ENCODE measurements around the gene HIF3A. TPM values are rescaled to one million over a fixed set of nuclear protein-coding genes. Genes with fewer than 3 reads are reported as not detected.

Gene HIF3A
- total and polyA plus RNA-seq, 9 of the 15 experiments (the other 6 are each of a cell fraction or from before 2014, with no cell fraction given), result 0.29 TPM; not detected in 8

DNA sequence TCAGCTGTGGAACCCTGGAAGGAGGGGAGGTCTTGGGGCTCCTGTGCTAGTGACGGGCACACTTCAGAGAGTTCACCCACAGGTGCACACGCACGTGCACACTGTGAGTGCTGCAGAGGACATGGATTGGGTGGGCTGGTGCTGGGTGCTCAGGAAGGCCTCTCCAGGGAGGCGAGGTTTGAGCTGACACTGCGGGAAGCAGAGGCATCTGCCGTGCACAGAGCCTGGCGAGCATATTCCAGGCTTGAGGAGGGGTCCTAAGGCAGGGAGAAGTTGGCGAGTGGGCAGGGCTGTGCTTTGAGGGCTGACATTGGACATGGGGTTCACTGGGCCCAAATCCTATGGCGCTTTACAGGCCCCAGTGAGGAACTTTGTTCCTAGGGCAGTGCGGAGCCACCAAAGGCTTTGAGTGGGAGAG, 90.9 kb downstream of the HIF3A start:
- ChIA-PET POLR2A (interaction anchor here (1.8 kb wide), 1 partner anchor 10 kb away, joined by 5 read pairs; no protein-coding TSS in a partner anchor), CTCF (ENCODE audit: low intra/inter-chr PET ratio) (no interaction called here)
- TF ChIP-seq RNF219 (CRISPR knock-in tag; IDR thresholded peaks at IDR 0.05) (no peak), TCF7L2 (IDR thresholded peaks at IDR 0.05; ENCODE audit: low read depth, low read length) (no peak), GABPB2 (CRISPR knock-in tag; conservative IDR thresholded peaks at IDR 0.05) (no peak), ZNF282 (CRISPR knock-in tag; IDR thresholded peaks at IDR 0.05) (no peak), ZBED1 (IDR thresholded peaks at IDR 0.05) (no peak), HCFC1 (IDR thresholded peaks at IDR 0.05; ENCODE audit: low read depth, low read length) (no peak), ZC3H4 (CRISPR knock-in tag; IDR thresholded peaks at IDR 0.05; ENCODE audit: borderline replicate concordance) (no peak), LEF1 (IDR thresholded peaks at IDR 0.05) (no peak), TGIF2 (CRISPR knock-in tag; IDR thresholded peaks at IDR 0.05) (no peak), OTX1 (CRISPR knock-in tag; IDR thresholded peaks at IDR 0.05) (no peak), ARID1B (IDR thresholded peaks at IDR 0.05) (no peak), ELK1 (CRISPR knock-in tag; IDR thresholded peaks at IDR 0.05) (no peak), NELFE (IDR thresholded peaks at IDR 0.05; ENCODE audit: insufficient read depth, insufficient read length) (no peak), FOXO4 (CRISPR knock-in tag; IDR thresholded peaks at IDR 0.05) (no peak)
- H3K79me2 ChIP-seq (ENCODE audit: control insufficient read depth, insufficient read depth, low read length), result no peaks in the 10 kb centered on the region
- in situ Hi-C loops (cut with MboI) (no loop called here), intact Hi-C loops (cut with micrococcal nuclease) (no loop called here)
- no peaks in the 10 kb centered on the region; the same call in 1 of the 2 replicates for H4K20me1 ChIP-seq (replicated peaks; ENCODE audit: control insufficient read depth, insufficient read depth, low read length)
- peaks cover 81% of the 10 kb centered on the region for H3K36me3 ChIP-seq (ENCODE audit: control insufficient read depth, insufficient read depth, low read length)
- H3K4me2 ChIP-seq (ENCODE audit: insufficient read depth, low read length), result no peak overlapping the region
- BruUV-seq (replicated peaks), result no TSS peak
- H3K4me1 ChIP-seq (replicated peaks in 1 of 2; ENCODE audit: control insufficient read depth in 2 of 2, insufficient read depth in 2 of 2, low read length in 2 of 2), result peaks cover 0 to 21% of the 10 kb centered on the region in 2 experiments; a peak in 2 of 5 replicates
- no peaks in the 10 kb centered on the region for H3K9me1 ChIP-seq (ENCODE audit: control insufficient read depth, insufficient read depth, low read length)
- ATAC-seq (no peak), DNase-seq (ENCODE audit: extremely low read depth in 1 of 4, low spot score in 3 of 4) (no peak), FAIRE-seq (no peak)
- no peak overlapping the region for H2AFZ ChIP-seq (ENCODE audit: low read depth, low read length)
- no peak overlapping the region for H3K4me3 ChIP-seq
- H3K9ac ChIP-seq (ENCODE audit: insufficient read depth in 1 of 2, low read depth in 2 of 2, low read length in 2 of 2), result no peak overlapping the region
- no peaks in the 10 kb centered on the region for H3K27me3 ChIP-seq (ENCODE audit: control insufficient read depth in 2 of 2, insufficient read depth in 2 of 2, low read length in 2 of 2)
- H3K9me3 ChIP-seq (replicated peaks; ENCODE audit: control insufficient read depth, insufficient read depth, low read depth, low read length), result no peaks in the 10 kb centered on the region
- 97% methylated on average over 9 of the region's 10 CpGs for WGBS (ENCODE audit: insufficient coverage, low coverage, missing lambda C conversion rate)
- H3K27ac ChIP-seq (ENCODE audit: extremely low read depth, low read depth, low read length), result no peak overlapping the region
